A172 (cell line): ENCODE data around the gene WBP2. TPM values are rescaled to one million over a fixed set of nuclear protein-coding genes. Genes with fewer than 3 reads are reported as not detected.
"Not testable (repeated sequence)": the region's sequence is repeated elsewhere in the genome, so short reads cannot be mapped to it uniquely, and the experiment has no call there.

Experiments used
- DNase-seq: peaks from one replicate; pipeline ENCODE4 v3.0.0-alpha.2; 2015; ENCODE audit warnings: low spot score
- total RNA-seq: library from RNA; depleted of rRNA; stranded (reverse); fragments of >200 nt; shearing (Covaris generic); gene quantifications from 2 replicates; pipeline ENCODE4 v1.2.3, GENCODE V29; 2014

Gene WBP2
- total RNA-seq, 1 experiment from 2014 or later: 68.5 TPM

- DNase-seq: no peak
Measured at GRCh38 chr17:75889454-75889853, 34.3 kb upstream of the WBP2 start.

- no peak for DNase-seq
Measured at GRCh38 chr17:75888484-75888883, 33.3 kb upstream of the WBP2 start.

- DNase-seq: not testable (repeated sequence)
Measured at GRCh38 chr17:75885860-75886259, 30.7 kb upstream of the WBP2 start.

GRCh38 chr17:75885431-75885830 is 30.3 kb upstream of the WBP2 start:
- no peak for DNase-seq

- no peak for DNase-seq
Measured at GRCh38 chr17:75881678-75882454, 26.7 kb upstream of the WBP2 start.

GRCh38 chr17:75880266-75880665 is 25.1 kb upstream of the WBP2 start:
- no peak for DNase-seq

GRCh38 chr17:75878174-75878998 is 23.3 kb upstream of the WBP2 start, which contains the start of gene TRIM47:
Gene TRIM47 (minus strand): TSS chr17:75878581. CDS start chr17:75878548, 33 bp downstream.
- DNase-seq: peak; percentile 71

- peak; percentile 35 for DNase-seq
Measured at GRCh38 chr17:75877752-75878173, 22.6 kb upstream of the WBP2 start.

- peak; percentile 98 for DNase-seq
Measured at GRCh38 chr17:75876938-75877751, 22.0 kb upstream of the WBP2 start.

GRCh38 chr17:75876190-75876937 is 21.2 kb upstream of the WBP2 start:
- no peak for DNase-seq

GRCh38 chr17:75875940-75876189 is 20.7 kb upstream of the WBP2 start:
- peak; percentile 96 for DNase-seq

- DNase-seq: no peak
Measured at GRCh38 chr17:75875182-75875939, 20.2 kb upstream of the WBP2 start.

GRCh38 chr17:75874323-75875181 is 19.4 kb upstream of the WBP2 start:
- DNase-seq: no peak

GRCh38 chr17:75873587-75874322 is 18.6 kb upstream of the WBP2 start:
- no peak for DNase-seq

- peak; percentile 94 for DNase-seq
Measured at GRCh38 chr17:75872434-75873351, 17.6 kb upstream of the WBP2 start.

- not testable (repeated sequence) for DNase-seq
Measured at GRCh38 chr17:75870228-75870627, 15.1 kb upstream of the WBP2 start.

GRCh38 chr17:75869282-75870141 is 14.4 kb upstream of the WBP2 start:
- DNase-seq: peak; percentile 70
